ENCODE results near the gene RYK. TPM values are rescaled to one million over a fixed set of nuclear protein-coding genes. Genes with fewer than 3 reads are reported as not detected.
"Not testable (repeated sequence)": the region's sequence is repeated elsewhere in the genome, so short reads cannot be mapped to it uniquely, and the experiment has no call there.

Gene RYK
- 100 to 1,000 TPM in 1 of 3 donors, 10 to 100 TPM in 2; 90.3 to 102 (median 92.4) TPM for polyA plus RNA-seq (ENCODE audit: insufficient read length in 3 of 3)
- long read RNA-seq, donor 1, partial matches to known transcripts, result 0 of 5 reads
- long read RNA-seq, donor 1, other reads (novel, unspliced or antisense), result 0 of 5 reads
- long read RNA-seq, donor 2, full-length matches to known transcripts, result 17 of 17 reads
- long read RNA-seq, donor 2, partial matches to known transcripts, result 0 of 17 reads
- long read RNA-seq, donor 2, other reads (novel, unspliced or antisense), result 0 of 17 reads
- long read RNA-seq, donor 3, full-length matches to known transcripts, result 11 of 11 reads
- long read RNA-seq, donor 3, partial matches to known transcripts, result 0 of 11 reads
- long read RNA-seq, donor 3, other reads (novel, unspliced or antisense), result 0 of 11 reads
- long read RNA-seq, donor 4, full-length matches to known transcripts, result 9 of 19 reads
- long read RNA-seq, donor 4, partial matches to known transcripts, result 10 of 19 reads
- long read RNA-seq, donor 4, other reads (novel, unspliced or antisense), result 0 of 19 reads
- long read RNA-seq, donor 5, full-length matches to known transcripts, result 6 of 6 reads
- long read RNA-seq, donor 5, partial matches to known transcripts, result 0 of 6 reads
- long read RNA-seq, donor 5, other reads (novel, unspliced or antisense), result 0 of 6 reads
- long read RNA-seq, donor 6, full-length matches to known transcripts, result 17 of 27 reads
- long read RNA-seq, donor 6, partial matches to known transcripts, result 10 of 27 reads
- long read RNA-seq, donor 6, other reads (novel, unspliced or antisense), result 0 of 27 reads
- long read RNA-seq, donor 7, full-length matches to known transcripts, result 15 of 21 reads
- long read RNA-seq, donor 7, partial matches to known transcripts, result 6 of 21 reads
- long read RNA-seq, donor 7, other reads (novel, unspliced or antisense), result 0 of 21 reads
- long read RNA-seq, donor 8, full-length matches to known transcripts, result 10 of 10 reads
- long read RNA-seq, donor 8, partial matches to known transcripts, result 0 of 10 reads
- long read RNA-seq, donor 8, other reads (novel, unspliced or antisense), result 0 of 10 reads
- long read RNA-seq, donor 9, full-length matches to known transcripts, result 10 of 44 reads
- long read RNA-seq, donor 9, partial matches to known transcripts, result 34 of 44 reads
- long read RNA-seq, donor 9, other reads (novel, unspliced or antisense), result 0 of 44 reads
- long read RNA-seq, donor 10, full-length matches to known transcripts, result 12 of 20 reads
- long read RNA-seq, donor 10, partial matches to known transcripts, result 8 of 20 reads
- long read RNA-seq, donor 10, other reads (novel, unspliced or antisense), result 0 of 20 reads
- long read RNA-seq, donor 11, full-length matches to known transcripts, result 5 of 5 reads
- long read RNA-seq, donor 11, partial matches to known transcripts, result 0 of 5 reads
- long read RNA-seq, donor 11, other reads (novel, unspliced or antisense), result 0 of 5 reads
- long read RNA-seq, donor 12, full-length matches to known transcripts, result 18 of 38 reads
- long read RNA-seq, donor 12, partial matches to known transcripts, result 20 of 38 reads
- long read RNA-seq, donor 12, other reads (novel, unspliced or antisense), result 0 of 38 reads
- long read RNA-seq, donor 13, full-length matches to known transcripts, result 1 of 1 reads
- long read RNA-seq, donor 13, partial matches to known transcripts, result 0 of 1 reads
- long read RNA-seq, donor 13, other reads (novel, unspliced or antisense), result 0 of 1 reads
- long read RNA-seq, donor 14, result 0 reads
- long read RNA-seq, donor 15, full-length matches to known transcripts, result 16 of 32 reads
- long read RNA-seq, donor 15, partial matches to known transcripts, result 16 of 32 reads
- long read RNA-seq, donor 15, other reads (novel, unspliced or antisense), result 0 of 32 reads
- long read RNA-seq, donor 16, full-length matches to known transcripts, result 10 of 10 reads
- long read RNA-seq, donor 16, partial matches to known transcripts, result 0 of 10 reads
- long read RNA-seq, donor 16, other reads (novel, unspliced or antisense), result 0 of 10 reads

- peak; percentile 85 for DNase-seq
Observed at GRCh38 chr3:134250717-134251220, at the start of gene RYK. Gene RYK (minus strand): TSS chr3:134250859. CDS start chr3:134250654, 205 bp downstream.

GRCh38 chr3:134299888-134300206 is 49.2 kb upstream of the RYK start:
- no peak for DNase-seq

- no peak for DNase-seq
Observed at GRCh38 chr3:134299185-134299887, 48.7 kb upstream of the RYK start.

- DNase-seq, result no peak
Observed at GRCh38 chr3:134298249-134298648, 47.6 kb upstream of the RYK start.

- no peak for DNase-seq
Observed at GRCh38 chr3:134296616-134297015, 46.0 kb upstream of the RYK start.

GRCh38 chr3:134295930-134296329 is 45.3 kb upstream of the RYK start:
- no peak for DNase-seq

GRCh38 chr3:134294302-134295280 is 43.9 kb upstream of the RYK start:
- DNase-seq, result no peak

- no peak for DNase-seq
Observed at GRCh38 chr3:134291319-134292254, 40.9 kb upstream of the RYK start.

GRCh38 chr3:134287512-134287911 is 36.9 kb upstream of the RYK start:
- DNase-seq, result no peak

GRCh38 chr3:134284438-134284837 is 33.8 kb upstream of the RYK start:
- no peak for DNase-seq

GRCh38 chr3:134282659-134283047 is 32.0 kb upstream of the RYK start:
- DNase-seq, result no peak

GRCh38 chr3:134281912-134282658 is 31.4 kb upstream of the RYK start:
- no peak for DNase-seq

- DNase-seq, result peak; percentile 31
Observed at GRCh38 chr3:134279466-134279865, 28.8 kb upstream of the RYK start.

- DNase-seq, result no peak
Observed at GRCh38 chr3:134277066-134277660, 26.5 kb upstream of the RYK start.

GRCh38 chr3:134276086-134276485 is 25.4 kb upstream of the RYK start:
- DNase-seq, result no peak

GRCh38 chr3:134275110-134275509 is 24.5 kb upstream of the RYK start:
- DNase-seq, result not testable (repeated sequence)
